ENCODE data around the gene ARSG. TPM values are rescaled to one million over a fixed set of nuclear protein-coding genes. Genes with fewer than 3 reads are reported as not detected.
A peak's percentile ranks its signal among the peaks of the same experiment; 100 is the strongest.

The ARSG gene
- total RNA-seq, 4 donors from 2014 or later = 4.3 to 16.8 (median 7.8) TPM

DNA sequence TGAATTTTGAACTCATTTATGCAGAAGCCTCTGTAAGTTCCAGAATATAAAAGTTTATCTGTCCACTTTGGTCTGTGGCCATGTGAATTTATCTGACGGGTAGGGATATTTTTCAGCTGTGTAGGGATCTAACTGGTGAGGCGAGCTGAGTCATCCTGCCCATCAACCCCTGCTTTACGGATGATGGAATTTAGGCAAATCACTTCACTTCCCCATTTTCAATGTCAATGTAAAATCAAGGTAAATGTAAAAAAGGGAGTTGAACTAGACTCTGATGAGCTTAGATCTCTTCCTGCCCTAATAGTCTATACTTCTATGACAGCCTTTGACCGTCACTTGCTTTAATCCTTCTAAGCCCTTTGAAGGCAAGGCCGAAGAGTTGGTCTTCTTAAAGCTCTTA is 2.9 kb upstream of the ARSG start:
- no peak for TF ChIP-seq POLR2A (IDR thresholded peaks at IDR 0.05)
- TF ChIP-seq, protein P1, sequence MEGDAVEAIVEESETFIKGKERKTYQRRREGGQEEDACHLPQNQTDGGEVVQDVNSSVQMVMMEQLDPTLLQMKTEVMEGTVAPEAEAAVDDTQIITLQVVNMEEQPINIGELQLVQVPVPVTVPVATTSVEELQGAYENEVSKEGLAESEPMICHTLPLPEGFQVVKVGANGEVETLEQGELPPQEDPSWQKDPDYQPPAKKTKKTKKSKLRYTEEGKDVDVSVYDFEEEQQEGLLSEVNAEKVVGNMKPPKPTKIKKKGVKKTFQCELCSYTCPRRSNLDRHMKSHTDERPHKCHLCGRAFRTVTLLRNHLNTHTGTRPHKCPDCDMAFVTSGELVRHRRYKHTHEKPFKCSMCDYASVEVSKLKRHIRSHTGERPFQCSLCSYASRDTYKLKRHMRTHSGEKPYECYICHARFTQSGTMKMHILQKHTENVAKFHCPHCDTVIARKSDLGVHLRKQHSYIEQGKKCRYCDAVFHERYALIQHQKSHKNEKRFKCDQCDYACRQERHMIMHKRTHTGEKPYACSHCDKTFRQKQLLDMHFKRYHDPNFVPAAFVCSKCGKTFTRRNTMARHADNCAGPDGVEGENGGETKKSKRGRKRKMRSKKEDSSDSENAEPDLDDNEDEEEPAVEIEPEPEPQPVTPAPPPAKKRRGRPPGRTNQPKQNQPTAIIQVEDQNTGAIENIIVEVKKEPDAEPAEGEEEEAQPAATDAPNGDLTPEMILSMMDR (IDR thresholded peaks at IDR 0.05) = no peak
- WGBS, 2 donors = 73 to 74% methylated on average over 5 of the region's 5 CpGs

GRCh38 chr17:68288804-68289203 is 2.5 kb upstream of the ARSG start:
- WGBS, 2 donors = 72 to 73% methylated on average over 7 of the region's 7 CpGs
- peak in 1 of 2 donors; percentile 78 for DNase-seq (ENCODE audit: low spot score in 2 of 2)
- TF ChIP-seq, protein P1 (IDR thresholded peaks at IDR 0.05) = no peak
- TF ChIP-seq POLR2A (IDR thresholded peaks at IDR 0.05) = no peak
- intact Hi-C loops (cut with DNase I; ENCODE audit: low total_unique reads) = no loop called here
- H3K4me3 ChIP-seq (ENCODE audit: low read depth, poor library complexity, severe bottlenecking) = no peak overlapping the region

More for the DNA sequence above, 2.9 kb upstream of the ARSG start:
- no peak overlapping the region for H3K4me3 ChIP-seq (ENCODE audit: low read depth, poor library complexity, severe bottlenecking)
- intact Hi-C loops (cut with DNase I; ENCODE audit: low total_unique reads) = no loop called here
- peak in 1 of 2 donors; percentile 53 for DNase-seq (ENCODE audit: low spot score in 2 of 2)

- no peak overlapping the region for H3K4me3 ChIP-seq (ENCODE audit: low read depth, poor library complexity, severe bottlenecking)
- intact Hi-C loops (cut with DNase I; ENCODE audit: low total_unique reads) = no loop called here
- 32 to 54% methylated on average over 7 of the region's 7 CpGs for WGBS, 2 donors
- DNase-seq (ENCODE audit: low spot score in 2 of 2) = peak in 1 of 2 donors; percentile 63
- TF ChIP-seq, protein P1 (IDR thresholded peaks at IDR 0.05) = no peak
- no peak for TF ChIP-seq POLR2A (IDR thresholded peaks at IDR 0.05)
Measured at GRCh38 chr17:68289473-68289872, 1.8 kb upstream of the ARSG start.

DNA sequence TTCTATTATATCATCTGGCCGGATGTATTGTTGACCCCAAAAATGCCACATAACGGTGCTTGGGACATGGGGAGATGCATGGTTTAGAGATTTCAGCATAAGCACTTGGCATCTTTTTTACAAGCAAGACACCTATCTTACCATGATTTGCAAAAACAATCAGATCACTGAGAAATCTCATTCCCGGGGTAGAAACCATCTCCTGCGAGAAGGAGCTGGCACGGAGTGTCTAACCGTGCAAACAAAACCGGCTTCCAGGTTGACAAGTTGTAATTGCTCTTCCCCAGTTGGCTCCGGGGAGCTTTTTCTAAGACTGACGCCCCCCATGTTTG is 1.4 kb upstream of the ARSG start:
- no peak overlapping the region for H3K4me3 ChIP-seq (ENCODE audit: low read depth, poor library complexity, severe bottlenecking)
- intact Hi-C loops (cut with DNase I; ENCODE audit: low total_unique reads) = no loop called here
- no peak for DNase-seq (ENCODE audit: low spot score in 2 of 2)
- 9 to 12% methylated on average over 9 of the region's 9 CpGs for WGBS, 2 donors
- TF ChIP-seq, protein P1 (IDR thresholded peaks at IDR 0.05) = no peak
- TF ChIP-seq POLR2A (IDR thresholded peaks at IDR 0.05) = no peak

DNA sequence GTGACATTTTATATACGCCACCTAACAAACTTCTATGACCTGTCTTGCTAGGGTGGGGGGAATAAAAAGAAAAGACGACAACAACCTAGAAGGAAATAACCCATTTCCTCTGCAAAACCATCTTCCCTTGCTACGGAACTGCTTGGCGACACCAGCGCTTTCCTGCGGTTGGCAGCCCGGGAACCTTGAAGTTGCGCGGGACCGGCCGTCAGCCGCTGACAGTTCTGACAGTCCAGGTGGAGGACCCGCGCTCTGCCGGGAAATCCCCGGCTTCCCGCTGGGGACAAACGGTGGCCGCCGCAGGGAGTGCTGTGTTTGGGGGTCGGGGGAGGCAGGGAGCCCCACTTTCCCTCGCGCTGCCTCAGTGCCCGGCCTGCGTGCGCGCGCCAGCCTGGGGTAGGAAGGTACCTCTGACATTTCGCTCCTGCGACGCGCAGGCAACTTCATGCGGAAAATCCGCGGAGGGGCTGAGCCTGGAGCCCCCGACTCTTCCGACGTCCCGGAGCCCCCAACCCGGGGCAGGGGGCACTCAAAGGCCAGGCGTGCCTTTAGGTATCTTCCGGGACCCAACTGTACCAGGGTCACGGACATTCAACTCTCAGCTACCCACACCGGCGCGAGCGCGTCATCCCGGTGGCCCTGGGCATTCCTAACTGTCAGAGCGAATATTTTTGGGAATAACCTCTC is 884 bp upstream of the ARSG start:
- 1 to 2% methylated on average over 30 to 50 of the region's 50 CpGs for WGBS, 2 donors
- peak overlapping the region; percentile 7 for H3K4me3 ChIP-seq (ENCODE audit: low read depth, poor library complexity, severe bottlenecking)
- TF ChIP-seq, protein P1 (IDR thresholded peaks at IDR 0.05) = no peak
- TF ChIP-seq POLR2A (IDR thresholded peaks at IDR 0.05) = no peak
- DNase-seq (ENCODE audit: low spot score in 2 of 2) = peak in 1 of 2 donors; percentile 87
- intact Hi-C loops (cut with DNase I; ENCODE audit: low total_unique reads) = no loop called here
